ENCODE measurements around the gene ANKS1B. TPM values are rescaled to one million over a fixed set of nuclear protein-coding genes. Genes with fewer than 3 reads are reported as not detected.

ANKS1B gene
- total RNA-seq, 1 donor from 2014 or later = 2.3 TPM

DNA sequence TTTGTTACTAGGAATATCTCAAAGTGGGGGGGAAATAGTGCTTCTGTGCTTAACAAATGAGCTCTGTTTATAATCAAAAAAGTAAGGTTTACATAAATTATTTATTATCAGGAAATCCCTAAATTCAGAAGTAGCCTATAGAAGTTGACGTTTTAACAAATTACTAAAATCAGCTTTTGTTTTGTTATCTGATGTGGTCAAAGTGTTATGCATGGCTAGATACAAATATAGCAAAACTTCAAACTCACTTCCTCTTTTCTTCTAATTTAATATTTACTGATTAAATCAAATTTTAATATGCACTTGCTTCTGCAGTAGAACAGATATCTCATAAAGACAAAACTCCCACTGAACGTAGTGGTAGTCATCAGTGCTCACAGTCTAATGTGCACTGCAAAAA lies 289.7 kb downstream of the ANKS1B start:
- TF ChIP-seq, protein P1, sequence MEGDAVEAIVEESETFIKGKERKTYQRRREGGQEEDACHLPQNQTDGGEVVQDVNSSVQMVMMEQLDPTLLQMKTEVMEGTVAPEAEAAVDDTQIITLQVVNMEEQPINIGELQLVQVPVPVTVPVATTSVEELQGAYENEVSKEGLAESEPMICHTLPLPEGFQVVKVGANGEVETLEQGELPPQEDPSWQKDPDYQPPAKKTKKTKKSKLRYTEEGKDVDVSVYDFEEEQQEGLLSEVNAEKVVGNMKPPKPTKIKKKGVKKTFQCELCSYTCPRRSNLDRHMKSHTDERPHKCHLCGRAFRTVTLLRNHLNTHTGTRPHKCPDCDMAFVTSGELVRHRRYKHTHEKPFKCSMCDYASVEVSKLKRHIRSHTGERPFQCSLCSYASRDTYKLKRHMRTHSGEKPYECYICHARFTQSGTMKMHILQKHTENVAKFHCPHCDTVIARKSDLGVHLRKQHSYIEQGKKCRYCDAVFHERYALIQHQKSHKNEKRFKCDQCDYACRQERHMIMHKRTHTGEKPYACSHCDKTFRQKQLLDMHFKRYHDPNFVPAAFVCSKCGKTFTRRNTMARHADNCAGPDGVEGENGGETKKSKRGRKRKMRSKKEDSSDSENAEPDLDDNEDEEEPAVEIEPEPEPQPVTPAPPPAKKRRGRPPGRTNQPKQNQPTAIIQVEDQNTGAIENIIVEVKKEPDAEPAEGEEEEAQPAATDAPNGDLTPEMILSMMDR (IDR thresholded peaks at IDR 0.05) = no peak
- Mint-ChIP-seq H3K27me3 (ENCODE audit: low read depth) (peaks cover 6% of the 10 kb centered on the region), H3K36me3 (ENCODE audit: low read depth) (no peaks in the 10 kb centered on the region), H3K27ac (ENCODE audit: unreplicated experiment) (no peak overlapping the region), H3K4me1 (ENCODE audit: low read depth) (no peaks in the 10 kb centered on the region), H3K4me3 (ENCODE audit: unreplicated experiment) (no peak overlapping the region), H3K9me3 (ENCODE audit: low read depth) (peaks cover 5% of the 10 kb centered on the region)
- DNase-seq (ENCODE audit: low spot score) = no peak

DNA sequence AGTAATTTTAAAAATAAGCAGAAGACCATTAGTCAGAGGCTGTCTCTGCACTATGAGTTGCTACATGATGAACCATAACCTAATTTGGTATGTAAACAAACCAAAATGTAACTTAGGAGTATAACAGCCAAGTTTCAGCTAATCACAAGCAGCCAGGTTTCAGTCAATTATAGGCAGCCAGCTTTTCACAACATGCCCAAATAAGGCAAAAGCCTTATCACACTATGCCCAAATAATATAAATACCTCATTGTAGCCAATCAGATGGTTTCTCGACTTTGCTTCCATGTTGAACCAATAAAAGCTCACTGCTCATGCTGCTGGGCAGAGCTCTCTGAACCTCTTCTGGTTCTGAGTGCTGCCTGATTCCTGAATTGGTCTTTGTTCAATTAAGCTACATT lies 298.6 kb downstream of the ANKS1B start:
- Mint-ChIP-seq H3K4me3 (ENCODE audit: unreplicated experiment) (no peak overlapping the region), H3K9me3 (ENCODE audit: low read depth) (peaks cover 9% of the 10 kb centered on the region), H3K4me1 (ENCODE audit: low read depth) (no peaks in the 10 kb centered on the region)

DNA sequence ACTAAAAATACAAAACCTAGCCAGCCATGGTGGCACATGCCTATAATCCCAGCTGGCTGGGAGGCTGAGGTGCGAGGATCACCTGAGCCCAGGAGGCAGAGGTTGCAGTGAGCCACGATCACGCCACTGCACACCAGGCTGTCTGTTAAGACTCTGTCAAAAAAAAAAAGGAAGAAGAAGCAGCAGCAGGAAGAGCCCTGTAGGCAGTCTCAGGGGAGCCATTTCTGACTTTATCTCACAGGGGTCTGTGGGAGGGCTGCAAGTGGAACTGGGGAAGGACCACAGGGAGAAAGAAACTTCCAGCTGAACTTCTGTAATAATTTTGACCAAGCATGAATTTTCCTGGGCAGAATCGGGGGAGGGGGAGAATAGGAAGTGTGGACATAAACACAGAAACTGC lies 304.5 kb downstream of the ANKS1B start:
- Mint-ChIP-seq H3K4me3 (ENCODE audit: unreplicated experiment) (no peak overlapping the region), H3K4me1 (ENCODE audit: low read depth) (no peaks in the 10 kb centered on the region), H3K27me3 (ENCODE audit: low read depth) (no peaks in the 10 kb centered on the region), H3K36me3 (ENCODE audit: low read depth) (no peaks in the 10 kb centered on the region), H3K9me3 (ENCODE audit: low read depth) (peaks cover 2% of the 10 kb centered on the region), H3K27ac (ENCODE audit: unreplicated experiment) (no peak overlapping the region)
- DNase-seq (ENCODE audit: low spot score) = no peak
- TF ChIP-seq, protein P1 (IDR thresholded peaks at IDR 0.05) = no peak

More for the DNA sequence above, 298.6 kb downstream of the ANKS1B start:
- TF ChIP-seq, protein P1 (IDR thresholded peaks at IDR 0.05) = no peak
- no peak overlapping the region for H3K27ac Mint-ChIP-seq (ENCODE audit: unreplicated experiment)
- H3K27me3 Mint-ChIP-seq (ENCODE audit: low read depth) = peaks cover 2% of the 10 kb centered on the region
- no peaks in the 10 kb centered on the region for H3K36me3 Mint-ChIP-seq (ENCODE audit: low read depth)
- DNase-seq (ENCODE audit: low spot score) = no peak

DNA sequence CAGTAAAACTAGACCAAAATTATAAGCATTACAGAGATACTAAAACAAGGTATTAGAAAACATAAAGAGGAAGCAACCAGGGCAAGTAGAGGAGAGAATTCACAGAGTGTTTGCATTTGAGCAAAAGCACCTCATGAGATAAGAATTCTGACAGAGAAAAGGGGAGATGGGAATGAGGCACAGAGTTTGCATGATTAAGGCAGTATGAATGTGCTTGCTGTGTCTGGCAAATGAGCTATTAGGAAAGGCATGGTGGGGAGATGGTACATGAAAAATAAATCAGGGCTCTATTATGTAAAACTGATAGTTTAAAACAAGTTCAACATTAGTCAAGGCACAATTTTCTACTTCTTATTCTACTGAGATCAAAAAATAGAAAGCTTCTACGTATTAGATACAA lies 314.1 kb downstream of the ANKS1B start:
- TF ChIP-seq, protein P1 (IDR thresholded peaks at IDR 0.05) = no peak
- DNase-seq (ENCODE audit: low spot score) = no peak
- Mint-ChIP-seq H3K36me3 (ENCODE audit: low read depth) (no peaks in the 10 kb centered on the region), H3K27me3 (ENCODE audit: low read depth) (peaks cover 1% of the 10 kb centered on the region), H3K4me3 (ENCODE audit: unreplicated experiment) (no peak overlapping the region), H3K9me3 (ENCODE audit: low read depth) (peaks cover 13% of the 10 kb centered on the region), H3K4me1 (ENCODE audit: low read depth) (no peaks in the 10 kb centered on the region), H3K27ac (ENCODE audit: unreplicated experiment) (no peak overlapping the region)

DNA sequence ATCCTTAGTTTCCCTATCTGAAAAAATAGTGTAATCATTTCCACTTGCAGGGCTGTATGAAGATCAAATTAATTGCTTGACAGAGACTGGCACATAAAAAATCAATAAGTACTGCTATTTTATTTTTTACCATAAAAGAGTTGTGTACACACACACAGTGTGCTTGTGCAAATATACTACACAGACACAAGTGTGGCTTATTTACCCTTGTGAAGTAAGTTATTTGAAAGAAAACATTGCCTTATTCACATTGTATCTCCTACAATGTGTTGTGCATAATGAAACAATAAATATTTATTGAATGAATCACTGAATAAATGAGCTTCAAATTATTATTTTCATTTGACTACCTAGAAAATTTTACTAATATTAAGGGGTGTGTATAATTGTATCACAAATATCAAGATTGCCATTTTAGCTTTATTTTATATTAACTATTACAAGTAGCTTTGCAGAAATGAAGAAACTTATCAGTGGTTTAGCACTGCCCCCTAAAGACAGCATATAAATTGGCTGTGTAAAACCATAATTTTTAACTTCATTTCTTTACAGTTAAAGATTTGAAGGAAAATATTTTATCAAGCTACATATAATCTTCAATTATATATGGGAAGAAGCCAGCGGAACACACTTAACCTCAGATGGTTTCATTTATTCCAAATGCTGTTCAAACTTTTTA lies 325.9 kb downstream of the ANKS1B start:
- Mint-ChIP-seq H3K27ac (ENCODE audit: unreplicated experiment) (no peak overlapping the region), H3K36me3 (ENCODE audit: low read depth) (no peaks in the 10 kb centered on the region), H3K27me3 (ENCODE audit: low read depth) (peaks cover 8% of the 10 kb centered on the region), H3K4me1 (ENCODE audit: low read depth) (no peaks in the 10 kb centered on the region), H3K4me3 (ENCODE audit: unreplicated experiment) (no peak overlapping the region), H3K9me3 (ENCODE audit: low read depth) (peaks cover 4% of the 10 kb centered on the region)
- DNase-seq (ENCODE audit: low spot score) = no peak
- TF ChIP-seq, protein P1 (IDR thresholded peaks at IDR 0.05) = peak; percentile 78
